ENCODE results near the gene SLIT3. TPM values are rescaled to one million over a fixed set of nuclear protein-coding genes. Genes with fewer than 3 reads are reported as not detected.

SLIT3 gene
- polyA plus RNA-seq, 1 of the 3 experiments (the other 2 are of a cell fraction), result 119 TPM

DNA sequence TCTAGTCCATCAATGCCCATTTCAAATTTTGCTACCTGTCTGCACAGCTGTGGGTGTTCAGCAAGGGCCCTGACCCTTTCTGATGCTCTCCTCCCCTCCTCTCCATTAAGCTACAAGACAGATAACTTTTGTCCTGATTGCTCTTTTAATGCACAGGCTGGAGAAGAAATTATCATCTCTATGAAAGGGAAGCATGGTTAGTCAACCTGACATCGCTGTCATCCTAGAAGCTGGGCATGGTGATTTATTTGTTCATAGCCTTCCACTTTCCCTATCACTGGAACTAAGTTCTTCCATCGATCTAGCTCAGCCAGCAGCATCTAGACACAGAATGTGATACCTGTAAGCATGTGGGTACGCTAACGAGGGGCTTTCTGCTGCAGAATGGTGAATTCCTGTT is 50.1 kb downstream of the SLIT3 start:
- H3F3A ChIP-seq (replicated peaks; ENCODE audit: insufficient read depth), result peaks cover 11% of the 10 kb centered on the region
- no peaks in the 10 kb centered on the region; the same call in 1 of the 2 replicates for H4K20me1 ChIP-seq (ENCODE audit: insufficient read depth)
- H3K4me1 ChIP-seq (ENCODE audit: control insufficient read depth in 1 of 2, insufficient read depth in 2 of 2, low read depth in 1 of 2, low read length in 1 of 2), result peaks cover 5 to 37% of the 10 kb centered on the region in 2 experiments
- H2AFZ ChIP-seq (ENCODE audit: low read depth), result no peak overlapping the region
- H3K27me3 ChIP-seq (ENCODE audit: insufficient read depth), result no peaks in the 10 kb centered on the region
- TF ChIP-seq ELF1 (IDR thresholded peaks at IDR 0.05) (no peak), GATA2 (CRISPR knock-in tag; IDR thresholded peaks at IDR 0.05) (no peak), EP300 (IDR thresholded peaks at IDR 0.05; ENCODE audit: borderline replicate concordance in 1 of 2, low read depth in 1 of 2, low read length in 1 of 2) (no peak)
- TF ChIP-seq, protein P1, sequence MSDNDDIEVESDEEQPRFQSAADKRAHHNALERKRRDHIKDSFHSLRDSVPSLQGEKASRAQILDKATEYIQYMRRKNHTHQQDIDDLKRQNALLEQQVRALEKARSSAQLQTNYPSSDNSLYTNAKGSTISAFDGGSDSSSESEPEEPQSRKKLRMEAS (IDR thresholded peaks at IDR 0.05; ENCODE audit: low read depth), result no peak
- no peak for DNase-seq
- ChIA-PET CTCF (interaction anchor here (1.2 to 3.1 kb wide), 4 partner anchors 15 to 304 kb away, joined by 3 to 11 read pairs (median 4); partner anchors contain the start of gene SLIT3), POLR2A (no interaction called here)
- H3K9me2 ChIP-seq, result no peaks in the 10 kb centered on the region
- no peak overlapping the region for H3K4me2 ChIP-seq
- no peaks in the 10 kb centered on the region for H3K9me3 ChIP-seq
- H3K79me2 ChIP-seq (ENCODE audit: insufficient read depth), result peaks cover 4% of the 10 kb centered on the region; the same call in 1 of the 2 replicates
- H3K4me3 ChIP-seq (ENCODE audit: low read depth in 2 of 2, low read length in 1 of 2), result no peak overlapping the region
- no peak overlapping the region for H3K9ac ChIP-seq
- H3K36me3 ChIP-seq (replicated peaks in 1 of 2; ENCODE audit: control insufficient read depth in 1 of 2, insufficient read depth in 2 of 2, low read length in 1 of 2), result peaks cover 28 to 39% of the 10 kb centered on the region in 2 experiments
- 98% methylated on average over 4 of the region's 4 CpGs for WGBS (ENCODE audit: low lambda C conversion rate)
- peak overlapping the region in 1 of 2 experiments; percentile 51; a peak in 2 of 4 replicates for H3K27ac ChIP-seq (ENCODE audit: low read depth in 2 of 2, low read length in 1 of 2)

DNA sequence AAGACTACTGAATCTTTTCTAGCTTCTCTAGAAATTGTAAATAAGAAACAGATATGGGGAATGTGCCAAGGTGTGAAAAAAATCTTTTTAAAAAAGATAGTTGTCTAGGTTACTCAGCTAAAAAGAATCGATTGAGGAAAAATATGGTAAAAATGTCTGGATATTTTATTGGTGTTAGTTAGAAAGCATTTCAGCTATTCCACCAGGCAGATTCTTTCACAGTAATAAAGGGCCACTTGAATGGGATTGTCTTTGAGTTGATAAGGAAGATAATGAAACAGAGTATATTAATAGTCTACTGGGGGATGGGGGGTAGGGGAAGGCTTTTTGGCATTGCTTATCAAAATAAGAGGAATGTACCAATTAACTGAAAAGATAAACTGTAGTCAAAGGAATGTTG is 51.9 kb downstream of the SLIT3 start:
- WGBS (ENCODE audit: low lambda C conversion rate), result 52% methylated on average over 1 of the region's 1 CpG
- no peak overlapping the region for H3K9ac ChIP-seq
- no peak for DNase-seq
- no peak overlapping the region for H3K4me2 ChIP-seq
- H3K79me2 ChIP-seq (ENCODE audit: insufficient read depth), result no peaks in the 10 kb centered on the region
- H3K27me3 ChIP-seq (ENCODE audit: insufficient read depth), result no peaks in the 10 kb centered on the region
- CTCF ChIA-PET, result interaction anchor here (1.0 to 1.4 kb wide), 2 partner anchors 181 to 262 kb away, joined by 3 to 4 read pairs; no protein-coding TSS in a partner anchor
- TF ChIP-seq POLR2AphosphoS5 (IDR thresholded peaks at IDR 0.05; ENCODE audit: low read depth, low read length) (no peak), NRF1 (IDR thresholded peaks at IDR 0.05; ENCODE audit: low read depth, low read length) (no peak), CHD2 (IDR thresholded peaks at IDR 0.05; ENCODE audit: low read length, partially characterized antibody) (no peak), RXRA (IDR thresholded peaks at IDR 0.05; ENCODE audit: borderline replicate concordance, low read depth) (no peak)
- peak overlapping the region in 1 of 2 experiments; percentile 72; a peak in 1 of 4 replicates for H3K27ac ChIP-seq (ENCODE audit: low read depth in 2 of 2, low read length in 1 of 2)
- H3K4me3 ChIP-seq (ENCODE audit: low read depth in 2 of 2, low read length in 1 of 2), result no peak overlapping the region
- no peaks in the 10 kb centered on the region for H3K9me2 ChIP-seq
- peaks cover 5 to 31% of the 10 kb centered on the region in 2 experiments for H3K4me1 ChIP-seq (ENCODE audit: control insufficient read depth in 1 of 2, insufficient read depth in 2 of 2, low read depth in 1 of 2, low read length in 1 of 2)
- peaks cover 11% of the 10 kb centered on the region for H3F3A ChIP-seq (replicated peaks; ENCODE audit: insufficient read depth)
- peaks cover 28 to 53% of the 10 kb centered on the region in 2 experiments for H3K36me3 ChIP-seq (replicated peaks in 1 of 2; ENCODE audit: control insufficient read depth in 1 of 2, insufficient read depth in 2 of 2, low read length in 1 of 2)
- H4K20me1 ChIP-seq (ENCODE audit: insufficient read depth), result no peaks in the 10 kb centered on the region
- H3K9me3 ChIP-seq, result no peaks in the 10 kb centered on the region
- POLR2A ChIA-PET, result no interaction called here
- no peak overlapping the region for H2AFZ ChIP-seq (ENCODE audit: low read depth)

DNA sequence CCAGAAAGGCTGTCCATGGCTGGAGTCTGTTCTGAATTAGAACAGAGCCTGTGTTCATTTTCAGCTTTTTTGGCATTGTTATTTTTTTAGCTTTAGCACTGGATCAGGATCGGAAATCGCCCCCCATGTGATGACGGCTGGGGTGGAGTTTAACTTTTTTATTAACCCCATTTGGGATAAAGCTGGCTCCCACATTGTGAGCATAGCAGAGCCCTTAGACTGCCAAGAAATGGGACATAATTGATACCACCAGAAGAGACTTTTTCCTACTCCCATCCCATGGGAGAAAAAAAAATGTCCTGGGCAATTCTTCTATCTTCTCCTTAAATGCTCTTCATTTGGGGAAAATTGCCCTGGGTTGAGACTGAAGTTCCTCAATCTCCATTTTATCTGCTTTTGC is 52.4 kb downstream of the SLIT3 start:
- Histone ChIP-seq H2AFZ (ENCODE audit: low read depth) (no peak overlapping the region), H3K9ac (no peak overlapping the region), H3K36me3 (replicated peaks in 1 of 2; ENCODE audit: control insufficient read depth in 1 of 2, insufficient read depth in 2 of 2, low read length in 1 of 2) (peaks cover 28 to 58% of the 10 kb centered on the region in 2 experiments), H3K27ac (ENCODE audit: low read depth in 2 of 2, low read length in 1 of 2) (peak overlapping the region in 1 of 2 experiments; percentile 67; a peak in 1 of 4 replicates), H3K4me1 (ENCODE audit: control insufficient read depth in 1 of 2, insufficient read depth in 2 of 2, low read depth in 1 of 2, low read length in 1 of 2) (peaks cover 5 to 27% of the 10 kb centered on the region in 2 experiments), H4K20me1 (ENCODE audit: insufficient read depth) (no peaks in the 10 kb centered on the region), H3K9me3 (no peaks in the 10 kb centered on the region), H3K4me2 (no peak overlapping the region), H3K9me2 (no peaks in the 10 kb centered on the region), H3K27me3 (ENCODE audit: insufficient read depth) (no peaks in the 10 kb centered on the region), H3K79me2 (ENCODE audit: insufficient read depth) (no peaks in the 10 kb centered on the region), H3K4me3 (ENCODE audit: low read depth in 2 of 2, low read length in 1 of 2) (no peak overlapping the region), H3F3A (replicated peaks; ENCODE audit: insufficient read depth) (peaks cover 11% of the 10 kb centered on the region)
- TF ChIP-seq RCOR1 (IDR thresholded peaks at IDR 0.05; ENCODE audit: low read length) (no peak), MEF2A (IDR thresholded peaks at IDR 0.05; ENCODE audit: borderline replicate concordance, low read depth) (no peak), EZH2phosphoT487 (IDR thresholded peaks at IDR 0.05; ENCODE audit: borderline replicate concordance, low read depth) (no peak), FOXM1 (IDR thresholded peaks at IDR 0.05; ENCODE audit: low read depth) (no peak), EP300 (IDR thresholded peaks at IDR 0.05; ENCODE audit: borderline replicate concordance in 1 of 2, low read depth in 1 of 2, low read length in 1 of 2) (no peak), NRF1 (IDR thresholded peaks at IDR 0.05; ENCODE audit: low read depth, low read length) (no peak), SMC3 (IDR thresholded peaks at IDR 0.05; ENCODE audit: low read depth, low read length) (no peak), RFX5 (IDR thresholded peaks at IDR 0.05; ENCODE audit: low read length) (no peak), SIN3A (IDR thresholded peaks at IDR 0.05; ENCODE audit: borderline replicate concordance, low read depth, low read length) (no peak), TCF12 (IDR thresholded peaks at IDR 0.05) (no peak), JUND (IDR thresholded peaks at IDR 0.05) (no peak)
- TF ChIP-seq, protein P1 (IDR thresholded peaks at IDR 0.05; ENCODE audit: low read depth), result no peak
- TF ChIP-seq, protein P2, sequence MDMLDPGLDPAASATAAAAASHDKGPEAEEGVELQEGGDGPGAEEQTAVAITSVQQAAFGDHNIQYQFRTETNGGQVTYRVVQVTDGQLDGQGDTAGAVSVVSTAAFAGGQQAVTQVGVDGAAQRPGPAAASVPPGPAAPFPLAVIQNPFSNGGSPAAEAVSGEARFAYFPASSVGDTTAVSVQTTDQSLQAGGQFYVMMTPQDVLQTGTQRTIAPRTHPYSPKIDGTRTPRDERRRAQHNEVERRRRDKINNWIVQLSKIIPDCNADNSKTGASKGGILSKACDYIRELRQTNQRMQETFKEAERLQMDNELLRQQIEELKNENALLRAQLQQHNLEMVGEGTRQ (IDR thresholded peaks at IDR 0.05; ENCODE audit: borderline replicate concordance, low read depth, low read length), result no peak
- POLR2A ChIA-PET, result no interaction called here
- no peak for DNase-seq
- WGBS (ENCODE audit: low lambda C conversion rate), result 88% methylated on average over 3 of the region's 3 CpGs
- CTCF ChIA-PET, result interaction anchor here (1.0 to 1.4 kb wide), 3 partner anchors 17 to 261 kb away, joined by 3 to 6 read pairs (median 4); no protein-coding TSS in a partner anchor

Data from SK-N-SH (cell line).